Activated naive CD4-positive, alpha-beta T cell (primary cell): ENCODE results near the gene TVP23C.
"Not testable (repeated sequence)": the region's sequence is repeated elsewhere in the genome, so short reads cannot be mapped to it uniquely, and the experiment has no call there.

Experiments used
- DNase-seq, 4 experiments: peaks; one replicate each; lab custom pipeline; 2025; lab: John Stamatoyannopoulos, UW

The TVP23C gene

DNA sequence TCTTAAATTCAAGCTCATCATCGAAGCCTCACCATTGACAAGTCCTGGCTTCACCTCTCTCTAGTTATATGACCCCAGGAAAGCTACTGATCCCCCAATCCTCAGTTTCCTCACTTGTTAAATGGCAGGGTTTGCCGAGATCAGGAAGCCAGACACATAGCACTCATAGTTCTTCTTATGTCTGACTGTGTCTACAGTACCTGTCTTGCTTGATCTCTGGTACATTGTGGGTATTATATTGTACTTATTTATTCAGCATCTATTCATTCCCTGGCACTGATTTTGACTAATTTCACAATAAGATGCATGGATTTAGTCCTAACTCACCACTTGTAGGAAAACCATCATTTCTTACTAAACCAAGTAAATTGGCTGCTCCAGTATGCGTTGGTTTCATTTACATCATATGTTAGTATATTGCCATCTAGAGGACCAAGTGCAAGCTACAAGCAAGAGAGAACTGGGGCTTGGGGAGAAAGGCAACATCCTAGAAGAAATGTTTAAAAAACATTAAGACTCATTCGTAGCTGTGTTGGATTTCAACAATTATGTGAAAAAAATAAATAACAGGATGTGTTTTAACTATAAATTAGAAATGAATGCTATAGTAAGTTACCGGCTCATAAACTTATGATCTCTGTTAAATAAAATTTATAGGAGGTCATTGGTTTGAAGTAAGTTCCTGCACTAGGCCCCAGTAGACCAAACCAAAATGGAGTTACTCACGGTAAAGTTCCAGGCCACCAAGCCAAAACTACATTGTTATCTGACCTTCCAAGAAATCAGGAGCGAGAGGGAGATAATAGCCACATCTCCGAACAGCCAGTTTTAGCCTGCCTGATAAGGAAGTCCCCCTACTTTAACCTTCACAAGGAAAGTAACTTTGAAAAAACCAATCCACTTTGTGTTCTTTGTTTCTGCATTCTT is 36.7 kb downstream of the TVP23C start:
- not testable (repeated sequence) for DNase-seq

- not testable (repeated sequence) for DNase-seq
These were observed 38.0 kb downstream of the TVP23C start for GRCh38 chr17:15524990-15525985.

GRCh38 chr17:15516150-15516549 is 47.1 kb downstream of the TVP23C start:
- DNase-seq = no peak

DNA sequence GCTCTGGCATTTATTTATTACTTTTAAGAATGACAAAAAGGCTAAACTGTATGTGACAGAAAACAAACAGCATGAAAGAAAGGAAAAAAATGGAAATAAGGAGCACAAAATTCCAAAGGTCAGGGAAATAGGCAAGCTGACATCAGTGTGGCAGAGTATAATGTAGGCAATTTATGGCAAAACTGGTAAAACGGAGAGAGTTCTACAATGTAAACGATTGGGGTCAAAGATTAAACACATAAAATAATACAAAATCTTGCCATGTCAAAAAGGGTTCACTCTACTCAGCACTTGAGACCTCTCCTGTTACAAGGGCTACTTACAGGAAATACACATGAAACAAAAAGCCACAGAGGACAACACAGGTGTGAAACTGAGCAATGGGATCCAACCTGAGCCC is 48.8 kb downstream of the TVP23C start:
- DNase-seq = no peak

- no peak for DNase-seq
These were observed 49.3 kb downstream of the TVP23C start for GRCh38 chr17:15513856-15514459.

DNA sequence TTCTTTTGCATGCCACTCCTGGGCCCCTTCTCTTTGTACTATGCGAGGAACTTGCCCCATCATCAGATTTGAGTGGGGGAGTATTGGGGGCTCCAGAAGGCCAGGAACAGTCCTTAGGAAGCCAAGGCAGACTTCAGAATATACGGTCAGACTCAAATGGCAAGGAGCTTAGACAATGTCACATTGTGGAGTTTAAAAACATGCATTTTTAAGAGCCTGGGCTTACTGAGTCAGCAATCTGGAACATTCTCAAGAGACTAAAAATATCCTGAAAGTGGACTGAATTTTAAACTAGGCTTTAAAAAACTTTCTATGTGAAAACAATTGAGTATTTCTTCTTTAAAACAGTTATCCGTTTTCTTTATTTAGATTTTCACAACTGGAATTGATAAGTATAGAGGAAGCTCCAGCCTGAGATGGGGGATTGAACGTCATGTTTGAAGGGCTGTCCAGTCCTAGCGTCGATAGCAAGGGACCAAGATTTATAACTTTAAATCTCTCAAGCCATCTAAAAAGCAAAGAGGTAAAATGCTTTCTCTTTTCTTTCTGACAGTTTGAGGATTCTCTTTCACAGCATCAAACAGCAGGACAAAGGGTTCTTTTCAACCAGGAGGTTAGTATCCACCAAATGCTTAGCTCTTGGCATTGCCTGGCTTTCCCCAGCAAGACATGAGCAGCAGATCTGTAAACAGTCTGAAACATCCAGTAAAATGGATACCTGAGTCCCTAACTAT is 50.1 kb downstream of the TVP23C start:
- DNase-seq = no peak

DNA sequence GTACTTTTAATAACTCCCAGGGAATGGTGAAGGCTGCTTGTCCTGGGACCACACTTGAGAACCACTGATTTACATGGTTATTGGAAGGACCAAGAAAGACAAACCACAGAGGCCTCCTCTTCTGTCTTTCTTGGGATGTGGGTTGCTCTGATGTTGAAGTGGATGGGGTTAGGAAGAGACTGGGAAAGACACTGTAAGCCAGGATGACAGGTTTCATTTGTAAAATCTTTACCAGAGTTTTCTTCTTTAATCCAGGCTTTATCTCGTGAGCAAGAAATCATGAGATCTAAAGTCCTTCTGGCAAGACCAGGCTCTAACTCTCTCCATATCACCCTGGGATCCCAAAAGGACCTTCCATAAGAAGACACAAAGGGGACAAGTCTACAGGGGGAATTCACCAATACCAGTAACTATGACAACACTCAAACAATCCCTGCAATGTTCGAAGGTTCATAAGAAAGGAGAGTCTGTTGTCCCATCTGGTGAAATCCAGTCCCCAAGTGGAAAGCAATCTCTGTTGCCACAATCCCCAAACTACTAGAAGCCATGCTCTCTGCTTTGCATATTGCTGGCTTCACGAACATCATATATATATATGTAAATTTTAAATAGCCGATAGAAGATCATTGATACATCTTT is 51.1 kb downstream of the TVP23C start:
- no peak for DNase-seq

GRCh38 chr17:15511142-15511541 is 52.1 kb downstream of the TVP23C start:
- DNase-seq = no peak

DNA sequence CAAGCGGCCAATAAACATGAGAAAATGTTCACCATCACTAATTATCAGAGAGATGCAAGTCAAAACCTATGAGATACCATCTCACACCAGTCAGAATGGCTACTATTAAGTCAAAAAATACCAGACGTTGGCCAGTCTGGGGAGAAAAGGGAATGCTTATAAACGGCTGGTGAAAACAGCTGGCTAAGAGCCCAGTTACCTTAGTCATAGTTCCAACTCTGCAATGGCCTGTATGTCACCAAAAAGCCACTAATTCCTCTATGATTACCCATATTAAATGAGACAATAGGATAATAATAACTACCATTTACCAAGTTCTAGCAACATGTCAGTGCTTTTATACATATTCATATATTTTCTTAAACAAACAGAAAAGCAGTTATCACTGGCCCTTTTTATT is 52.9 kb downstream of the TVP23C start:
- DNase-seq = no peak

GRCh38 chr17:15509095-15509494 is 54.2 kb downstream of the TVP23C start:
- no peak for DNase-seq

- DNase-seq = no peak
These were observed 54.8 kb downstream of the TVP23C start for GRCh38 chr17:15508466-15508865.

- DNase-seq = no peak
These were observed 55.4 kb downstream of the TVP23C start for GRCh38 chr17:15507896-15508295.

- DNase-seq = no peak
These were observed 56.3 kb downstream of the TVP23C start for GRCh38 chr17:15507001-15507400.

GRCh38 chr17:15505708-15506107 is 57.6 kb downstream of the TVP23C start:
- DNase-seq = not testable (repeated sequence)

DNA sequence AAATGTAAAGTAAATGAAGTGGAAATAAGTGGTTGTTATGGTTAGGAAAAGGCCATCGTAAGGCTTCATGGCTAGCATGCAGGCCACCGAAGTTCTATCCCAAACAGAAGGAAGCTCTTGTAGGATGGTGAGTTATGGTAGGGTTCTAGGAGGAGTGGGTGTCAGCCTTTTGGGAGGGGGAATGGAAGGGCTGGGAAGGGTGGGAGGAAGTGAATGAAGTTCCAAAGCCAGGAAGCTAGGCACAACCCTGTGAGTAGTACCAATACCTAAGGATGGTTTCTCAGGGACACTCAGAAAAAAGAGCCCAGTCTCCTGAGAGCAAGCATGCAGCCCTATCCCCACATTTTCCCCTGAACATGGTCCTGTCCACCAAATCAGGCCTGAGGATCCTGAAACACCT is 59.6 kb downstream of the TVP23C start:
- DNase-seq = no peak

GRCh38 chr17:15502369-15503112 is 60.7 kb downstream of the TVP23C start:
- peak; percentile 7 to 56 (median 37) for DNase-seq

DNA sequence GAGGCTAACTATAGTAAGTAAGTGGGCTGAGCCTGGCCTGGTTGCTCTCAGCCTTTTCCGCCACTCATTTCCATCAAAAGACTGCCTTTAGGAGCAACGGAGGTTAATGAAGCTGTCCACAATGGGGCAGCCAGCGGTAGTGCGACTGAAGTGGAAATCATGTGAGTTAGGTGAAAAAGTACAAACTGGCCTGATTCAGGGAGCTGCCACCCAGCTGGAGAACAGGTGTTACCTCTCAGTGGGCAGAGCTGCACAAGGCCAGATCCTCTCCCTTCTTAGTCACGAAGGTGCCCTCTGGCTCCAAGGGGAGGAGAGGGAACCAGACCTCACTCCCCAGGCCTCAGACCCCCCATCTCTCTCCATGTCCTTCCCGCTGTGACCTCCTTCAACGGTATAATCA is 61.5 kb downstream of the TVP23C start:
- no peak for DNase-seq

- no peak for DNase-seq
These were observed 62.0 kb downstream of the TVP23C start for GRCh38 chr17:15501282-15501681.

GRCh38 chr17:15498107-15498506 is 65.2 kb downstream of the TVP23C start:
- DNase-seq = no peak
